GM12878 (cell line): Measurements from ENCODE around the gene MYOM1. TPM values are rescaled to one million over a fixed set of nuclear protein-coding genes. Genes with fewer than 3 reads are reported as not detected.

Experiments used
- BHLHE40 ChIP-seq, 2 experiments: fragments of 450-650 bp in 1 of 2; IDR thresholded peaks; 2 replicates each; pipeline ENCODE4 v1.6.1; 2011 to 2017; ENCODE audit warnings: low read depth in 2 of 2, borderline replicate concordance in 1 of 2, improper control_type of control experiment in 1 of 2, low read length in 1 of 2, mild to moderate bottlenecking in 1 of 2
- EED ChIP-seq: sonication (generic); IDR thresholded peaks from 2 replicates; pipeline ENCODE4 v1.6.1; 2016; ENCODE audit warnings: antibody characterized with exemption, low read depth
- ESRRA ChIP-seq: IDR thresholded peaks from 2 replicates; pipeline ENCODE4 v1.6.1; 2012; ENCODE audit warnings: mild to moderate bottlenecking, low read length, improper control_type of control experiment
- HDGF ChIP-seq: fragments of 450-650 bp; IDR thresholded peaks from 2 replicates; pipeline ENCODE4 v1.6.1; 2016; ENCODE audit warnings: antibody characterized with exemption
- KAT2A ChIP-seq: conservative IDR thresholded peaks from 2 replicates; pipeline ENCODE4 v1.6.1; 2011; ENCODE audit warnings: low read depth, low read length; ENCODE audit not compliant: control insufficient read depth
- RAD51 ChIP-seq: fragments of 450-650 bp; IDR thresholded peaks from 2 replicates; pipeline ENCODE4 v1.6.1; 2016; ENCODE audit warnings: moderate library complexity, mild to moderate bottlenecking, inconsistent platforms
- SMAD1 ChIP-seq: fragments of 450-650 bp; IDR thresholded peaks from 2 replicates; pipeline ENCODE4 v1.6.1; 2018; ENCODE audit warnings: mild to moderate bottlenecking, low read depth; ENCODE audit not compliant: partially characterized antibody
- SREBF1 ChIP-seq: IDR thresholded peaks from 2 replicates; pipeline ENCODE4 v1.6.1; 2012; ENCODE audit warnings: mild to moderate bottlenecking, low read length
- SRF ChIP-seq, 2 experiments: IDR thresholded peaks; 2 replicates each; pipeline ENCODE4 v1.6.1; 2011; ENCODE audit warnings: low read depth in 2 of 2, low read length in 2 of 2, mild to moderate bottlenecking in 1 of 2, moderate library complexity in 1 of 2
- STAT1 ChIP-seq: fragments of 450-650 bp; conservative IDR thresholded peaks from 2 replicates; pipeline ENCODE4 v1.6.1; 2014; ENCODE audit warnings: antibody characterized with exemption, mild to moderate bottlenecking
- USF1 ChIP-seq: IDR thresholded peaks from 2 replicates; pipeline ENCODE4 v1.6.1; 2011; ENCODE audit warnings: borderline replicate concordance, low read depth, mild to moderate bottlenecking, moderate library complexity, mixed read lengths, low read length; ENCODE audit not compliant: insufficient read depth; ENCODE audit errors: extremely low read length
- ZBTB4 ChIP-seq: fragments of 450-650 bp; formaldehyde crosslinking; IDR thresholded peaks from 2 replicates; pipeline ENCODE4 v1.4.0; 2022; ENCODE audit warnings: mild to moderate bottlenecking, moderate library complexity
- polyA plus RNA-seq, 11 experiments: library from polyadenylated mRNA; depleted of rRNA in 4 of 11; unstranded in 6 of 11; stranded (reverse) in 5 of 11; fragments of >200 nt; fragmentation: Nextera tagmentation in 4 of 11; fragmentation: Illumina TruSeq in 1 of 11; extraction: Ambion mirVana in 4 of 11; extraction: Trizol in 1 of 11; gene quantifications; 1 replicate in 1 of 11; 2 replicates in 10 of 11; pipeline versions ENCODE4 v1.2.1 to v1.2.3, GENCODE V29; 2011 to 2016; ENCODE audit warnings: inconsistent platforms in 2 of 11, missing spikeins in 2 of 11, low read depth in 1 of 11
- total RNA-seq, 4 experiments: library from RNA; depleted of rRNA in 3 of 4; stranded (reverse); fragments of >200 nt in 3 of 4; fragmentation: Illumina TruSeq in 1 of 4; extraction: Trizol in 1 of 4; gene quantifications; 2 replicates each; pipeline versions ENCODE4 v1.2.1 to v1.2.3, GENCODE V29; 2013 to 2021

Gene MYOM1
- total and polyA plus RNA-seq, 10 of the 15 experiments (the other 5 are each of a cell fraction or from before 2014, with no cell fraction given): 0.06 to 1.0 (median 0.57) TPM

GRCh38 chr18:3054780-3055179, 165.0 kb downstream of the MYOM1 start (continued):
- TF ChIP-seq ZBTB4: no peak
- no peak for TF ChIP-seq SMAD1
- no peak for TF ChIP-seq SRF (IDR thresholded peaks at IDR 0.05; ENCODE audit: low read depth in 2 of 2, low read length in 2 of 2)
- no peak for TF ChIP-seq BHLHE40 (IDR thresholded peaks at IDR 0.05; ENCODE audit: borderline replicate concordance in 1 of 2, low read depth in 2 of 2, low read length in 1 of 2)
- TF ChIP-seq KAT2A: no peak
- no peak for TF ChIP-seq HDGF
- TF ChIP-seq ESRRA: no peak
- no peak for TF ChIP-seq STAT1
- TF ChIP-seq USF1: no peak
- TF ChIP-seq SREBF1: no peak
- TF ChIP-seq EED: no peak
- TF ChIP-seq RAD51: no peak
